Panc1 (cell line): ENCODE data around the gene RSL24D1. TPM values are rescaled to one million over a fixed set of nuclear protein-coding genes. Genes with fewer than 3 reads are reported as not detected.

Source experiments
- ATAC-seq: fragments of 200-7000 bp; cut with Tn5 transposase; 2 replicates; pipeline ENCODE4 v1.9.1; 2020; ENCODE audit warnings: mild to moderate bottlenecking, moderate library complexity
- BruUV-seq: library from RNA; stranded (reverse); fragments of 400-500 nt; replicated peaks from 2 replicates; lab custom pipeline; 2021; lab: Mats Ljungman, UMichigan
- CTCF ChIA-PET: fragments of 300-600 bp; sonication (Branson Sonifier 250); formaldehyde crosslinking; loops from one replicate; lab custom pipeline; 2022; ENCODE audit warnings: antibody characterized with exemption; lab: Charles Lee
- POLR2A ChIA-PET: fragments of 300-600 bp; sonication (Branson Sonifier 250); formaldehyde crosslinking; loops from one replicate; lab custom pipeline; 2022; ENCODE audit warnings: antibody characterized with exemption; lab: Charles Lee
- DNase-seq: peaks from one replicate; pipeline ENCODE4 v3.0.0-alpha.2; 2010; ENCODE audit warnings: low read depth, low spot score
- H3K27ac ChIP-seq: 2 replicates; pipeline ENCODE4 v1.5.1; 2011; ENCODE audit warnings: mild to moderate bottlenecking, low read length, inconsistent platforms
- H3K27me3 ChIP-seq: fragments of 200-500 bp; sonication (Bioruptor generic); 2 replicates; pipeline ENCODE4 v1.6.0; 2014; ENCODE audit warnings: low read length, inconsistent platforms; ENCODE audit not compliant: control insufficient read depth, insufficient read depth
- H3K36me3 ChIP-seq: fragments of 200-500 bp; sonication (Bioruptor generic); 2 replicates; pipeline ENCODE4 v1.5.1; 2014; ENCODE audit warnings: inconsistent platforms, mild to moderate bottlenecking, low read length, moderate library complexity; ENCODE audit not compliant: control insufficient read depth, insufficient read depth
- H3K4me1 ChIP-seq: 2 replicates; pipeline ENCODE4 v1.5.1; 2011; ENCODE audit warnings: inconsistent platforms, mild to moderate bottlenecking, low read length, moderate library complexity; ENCODE audit not compliant: control insufficient read depth, insufficient read depth
- H3K4me3 ChIP-seq, 2 experiments: 2 replicates each; pipeline ENCODE4 v1.5.1; 2011 to 2012; ENCODE audit warnings: low read depth in 2 of 2, low read length in 2 of 2, mild to moderate bottlenecking in 2 of 2, inconsistent platforms in 1 of 2, moderate library complexity in 1 of 2
- H3K9me3 ChIP-seq: fragments of 200-500 bp; sonication (Bioruptor generic); 2 replicates; pipeline ENCODE4 v1.5.1; 2014; ENCODE audit warnings: low read depth, mild to moderate bottlenecking, inconsistent platforms, low read length, moderate library complexity; ENCODE audit not compliant: control insufficient read depth, insufficient read depth
- POLR2AphosphoS5 ChIP-seq: IDR thresholded peaks from 2 replicates; pipeline ENCODE4 v1.6.1; 2012; ENCODE audit warnings: mild to moderate bottlenecking, low read depth, low read length, moderate library complexity
- REST ChIP-seq, 2 experiments: IDR thresholded peaks; 2 replicates each; pipeline ENCODE4 v1.6.1; 2011 to 2012; ENCODE audit warnings: low read depth in 2 of 2, control low read depth in 1 of 2, low read length in 1 of 2, mild to moderate bottlenecking in 1 of 2, moderate library complexity in 1 of 2; ENCODE audit not compliant: insufficient read depth in 1 of 2
- SIN3A ChIP-seq: IDR thresholded peaks from 2 replicates; pipeline ENCODE4 v1.6.1; 2012; ENCODE audit warnings: low read depth, mild to moderate bottlenecking, low read length, moderate library complexity, borderline replicate concordance; ENCODE audit not compliant: insufficient read depth
- TCF7L2 ChIP-seq: IDR thresholded peaks from 2 replicates; pipeline ENCODE4 v1.6.1; 2011; ENCODE audit warnings: mild to moderate bottlenecking, low read depth, low read length, inconsistent platforms
- in situ Hi-C: cut with HindIII; loops from 2 replicates; pipeline ENCODE4 v1.10.0; 2016; ENCODE audit warnings: low sequenced_read_pairs, low pct_unique_long_range_greater_than_20kb
- intact Hi-C: fragments of 100-400 bp; cut with micrococcal nuclease; formaldehyde crosslinking; loops from one replicate; pipeline ENCODE4 v1.10.0; 2022; ENCODE audit not compliant: unreplicated experiment
- total RNA-seq: library from RNA; stranded (reverse); gene quantifications from one replicate; pipeline ENCODE4 v1.2.1, GENCODE V29; 2021; ENCODE audit not compliant: unreplicated experiment
- TF ChIP-seq, protein P1 (sequence below): fragments of 450-650 bp; IDR thresholded peaks from 2 replicates; pipeline ENCODE4 v1.5.1; 2017; ENCODE audit warnings: mild to moderate bottlenecking

RSL24D1 gene
- total RNA-seq, 1 experiment from 2014 or later: 59.8 TPM

DNA sequence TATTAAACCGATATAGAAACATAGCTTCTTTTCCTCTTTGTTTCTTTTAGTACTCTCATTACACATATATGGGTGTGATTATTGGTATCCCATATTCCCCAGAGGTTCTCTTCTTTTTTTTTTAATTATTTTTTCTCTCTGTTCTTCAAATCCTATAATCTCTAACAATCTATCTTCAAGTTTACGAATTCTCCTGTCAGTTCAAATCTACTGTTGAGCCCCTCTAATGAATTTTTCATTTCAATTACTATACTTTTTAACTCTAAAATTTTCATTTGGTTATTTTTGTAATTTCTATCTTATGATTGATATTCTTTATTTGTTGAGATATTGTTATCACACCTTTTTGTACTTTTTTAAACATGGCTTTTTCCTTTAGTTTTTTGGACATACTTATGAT lies 64.1 kb downstream of the RSL24D1 start:
- DNase-seq (no peak), ATAC-seq (no peak)
- intact Hi-C loops (no loop called here), in situ Hi-C loops (no loop called here)
- no peaks in the 10 kb centered on the region for H3K27me3 ChIP-seq
- H3K4me3 ChIP-seq: no peak overlapping the region
- H3K4me1 ChIP-seq: no peaks in the 10 kb centered on the region
- BruUV-seq: no TSS peak
- H3K27ac ChIP-seq: no peak overlapping the region
- no peak for TF ChIP-seq REST (IDR thresholded peaks at IDR 0.05; ENCODE audit: insufficient read depth in 1 of 2, low read depth in 2 of 2, low read length in 1 of 2)
- no peak for TF ChIP-seq SIN3A
- TF ChIP-seq TCF7L2: no peak
- TF ChIP-seq, protein P1, sequence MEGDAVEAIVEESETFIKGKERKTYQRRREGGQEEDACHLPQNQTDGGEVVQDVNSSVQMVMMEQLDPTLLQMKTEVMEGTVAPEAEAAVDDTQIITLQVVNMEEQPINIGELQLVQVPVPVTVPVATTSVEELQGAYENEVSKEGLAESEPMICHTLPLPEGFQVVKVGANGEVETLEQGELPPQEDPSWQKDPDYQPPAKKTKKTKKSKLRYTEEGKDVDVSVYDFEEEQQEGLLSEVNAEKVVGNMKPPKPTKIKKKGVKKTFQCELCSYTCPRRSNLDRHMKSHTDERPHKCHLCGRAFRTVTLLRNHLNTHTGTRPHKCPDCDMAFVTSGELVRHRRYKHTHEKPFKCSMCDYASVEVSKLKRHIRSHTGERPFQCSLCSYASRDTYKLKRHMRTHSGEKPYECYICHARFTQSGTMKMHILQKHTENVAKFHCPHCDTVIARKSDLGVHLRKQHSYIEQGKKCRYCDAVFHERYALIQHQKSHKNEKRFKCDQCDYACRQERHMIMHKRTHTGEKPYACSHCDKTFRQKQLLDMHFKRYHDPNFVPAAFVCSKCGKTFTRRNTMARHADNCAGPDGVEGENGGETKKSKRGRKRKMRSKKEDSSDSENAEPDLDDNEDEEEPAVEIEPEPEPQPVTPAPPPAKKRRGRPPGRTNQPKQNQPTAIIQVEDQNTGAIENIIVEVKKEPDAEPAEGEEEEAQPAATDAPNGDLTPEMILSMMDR: no peak
- no peak for TF ChIP-seq POLR2AphosphoS5
- CTCF ChIA-PET: no interaction called here
- H3K36me3 ChIP-seq: no peaks in the 10 kb centered on the region
- POLR2A ChIA-PET: no interaction called here
- H3K9me3 ChIP-seq: no peaks in the 10 kb centered on the region; the same call in 1 of the 2 replicates

Other genes starting within 250 kb of the RSL24D1 start
- gene RAB27A, start 92.9 kb upstream of the RSL24D1 start, total RNA-seq: 8.0 TPM
- gene PIGBOS1, start 122.2 kb upstream of the RSL24D1 start, total RNA-seq: 13.4 TPM
- gene PIGB, start 122.3 kb upstream of the RSL24D1 start, total RNA-seq: 19.3 TPM
- 27.6 TPM for gene CCPG1, start 211.4 kb upstream of the RSL24D1 start, total RNA-seq
- gene PIERCE2, start 211.6 kb upstream of the RSL24D1 start, total RNA-seq: 2.8 TPM